ENCODE data around the gene MB. TPM values are rescaled to one million over a fixed set of nuclear protein-coding genes. Genes with fewer than 3 reads are reported as not detected.

The MB gene
- total RNA-seq, 4 donors from 2014 or later, result 7,153 to 19,373 (median 11,028) TPM

GRCh38 chr22:35612903-35613302 is 4.2 kb downstream of the MB start:
- no peaks in the 10 kb centered on the region for H3K9me3 ChIP-seq
- peak overlapping the region in 2 of 4 donors; percentile 52 to 56 for H3K4me3 ChIP-seq
- H3K36me3 ChIP-seq, result no peaks in the 10 kb centered on the region
- intact Hi-C loops (cut with DNase I; ENCODE audit: low total_unique reads), result loop anchor here (10.0 kb wide), 1 partner anchor 852 kb away; no protein-coding TSS in a partner anchor
- peaks cover 61 to 69% of the 10 kb centered on the region in 2 donors for H3K4me1 ChIP-seq
- peak in 1 of 2 donors; percentile 90 for DNase-seq
- peak overlapping the region; percentile 92 to 97 (median 97) for H3K27ac ChIP-seq
- TF ChIP-seq POLR2A (IDR thresholded peaks at IDR 0.05), result peak; percentile 27 to 41
- TF ChIP-seq, protein P1, sequence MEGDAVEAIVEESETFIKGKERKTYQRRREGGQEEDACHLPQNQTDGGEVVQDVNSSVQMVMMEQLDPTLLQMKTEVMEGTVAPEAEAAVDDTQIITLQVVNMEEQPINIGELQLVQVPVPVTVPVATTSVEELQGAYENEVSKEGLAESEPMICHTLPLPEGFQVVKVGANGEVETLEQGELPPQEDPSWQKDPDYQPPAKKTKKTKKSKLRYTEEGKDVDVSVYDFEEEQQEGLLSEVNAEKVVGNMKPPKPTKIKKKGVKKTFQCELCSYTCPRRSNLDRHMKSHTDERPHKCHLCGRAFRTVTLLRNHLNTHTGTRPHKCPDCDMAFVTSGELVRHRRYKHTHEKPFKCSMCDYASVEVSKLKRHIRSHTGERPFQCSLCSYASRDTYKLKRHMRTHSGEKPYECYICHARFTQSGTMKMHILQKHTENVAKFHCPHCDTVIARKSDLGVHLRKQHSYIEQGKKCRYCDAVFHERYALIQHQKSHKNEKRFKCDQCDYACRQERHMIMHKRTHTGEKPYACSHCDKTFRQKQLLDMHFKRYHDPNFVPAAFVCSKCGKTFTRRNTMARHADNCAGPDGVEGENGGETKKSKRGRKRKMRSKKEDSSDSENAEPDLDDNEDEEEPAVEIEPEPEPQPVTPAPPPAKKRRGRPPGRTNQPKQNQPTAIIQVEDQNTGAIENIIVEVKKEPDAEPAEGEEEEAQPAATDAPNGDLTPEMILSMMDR (IDR thresholded peaks at IDR 0.05 in 4 of 5, conservative IDR thresholded peaks at IDR 0.05 in 1 of 5), result no peak
- ATAC-seq, result peak; percentile 7 to 26
- H3K27me3 ChIP-seq, result no peaks in the 10 kb centered on the region
- in situ Hi-C loops (cut with MboI; ENCODE audit: low sequenced_read_pairs in 4 of 4), result no loop called here

- DNase-seq (peak; percentile 69 to 94), ATAC-seq (peak; percentile 57 to 68)
- intact Hi-C loops (cut with DNase I; ENCODE audit: low total_unique reads) (loop anchor here (10.0 kb wide), 1 partner anchor 853 kb away; no protein-coding TSS in a partner anchor), in situ Hi-C loops (cut with MboI; ENCODE audit: low sequenced_read_pairs in 4 of 4) (no loop called here)
- Histone ChIP-seq H3K27ac (peak overlapping the region; percentile 92 to 97 (median 97)), H3K36me3 (no peaks in the 10 kb centered on the region), H3K4me1 (peaks cover 66 to 75% of the 10 kb centered on the region in 2 donors), H3K4me3 (peak overlapping the region in 1 of 4 donors; percentile 56), H3K9me3 (no peaks in the 10 kb centered on the region), H3K27me3 (no peaks in the 10 kb centered on the region)
- TF ChIP-seq, protein P1 (IDR thresholded peaks at IDR 0.05 in 4 of 5, conservative IDR thresholded peaks at IDR 0.05 in 1 of 5), result no peak
- peak; percentile 36 to 75 for TF ChIP-seq POLR2A (IDR thresholded peaks at IDR 0.05)
Measured at GRCh38 chr22:35611891-35612576, 5.1 kb downstream of the MB start.

- DNase-seq (no peak), ATAC-seq (no peak)
- no peaks in the 10 kb centered on the region for H3K9me3 ChIP-seq
- no peak for TF ChIP-seq POLR2A (IDR thresholded peaks at IDR 0.05)
- TF ChIP-seq, protein P1 (IDR thresholded peaks at IDR 0.05 in 4 of 5, conservative IDR thresholded peaks at IDR 0.05 in 1 of 5), result no peak
- peaks cover 72 to 82% of the 10 kb centered on the region in 2 donors for H3K4me1 ChIP-seq
- in situ Hi-C loops (cut with MboI; ENCODE audit: low sequenced_read_pairs in 4 of 4), result no loop called here
- H3K36me3 ChIP-seq, result no peaks in the 10 kb centered on the region
- peak overlapping the region; percentile 92 to 97 (median 97) for H3K27ac ChIP-seq
- no peaks in the 10 kb centered on the region for H3K27me3 ChIP-seq
- H3K4me3 ChIP-seq, result peak overlapping the region in 1 of 4 donors; percentile 27
- intact Hi-C loops (cut with DNase I; ENCODE audit: low total_unique reads), result loop anchor here (10.0 kb wide), 1 partner anchor 853 kb away; no protein-coding TSS in a partner anchor
Measured at GRCh38 chr22:35611200-35611890, 5.8 kb downstream of the MB start.

- Histone ChIP-seq H3K27ac (peak overlapping the region; percentile 92 to 97 (median 97)), H3K36me3 (no peaks in the 10 kb centered on the region), H3K9me3 (no peaks in the 10 kb centered on the region), H3K27me3 (no peaks in the 10 kb centered on the region), H3K4me3 (no peak overlapping the region), H3K4me1 (peaks cover 78 to 83% of the 10 kb centered on the region in 2 donors)
- no peak for DNase-seq
- no peak for TF ChIP-seq POLR2A (IDR thresholded peaks at IDR 0.05)
- TF ChIP-seq, protein P1 (IDR thresholded peaks at IDR 0.05 in 4 of 5, conservative IDR thresholded peaks at IDR 0.05 in 1 of 5), result no peak
- no peak for ATAC-seq
- in situ Hi-C loops (cut with MboI; ENCODE audit: low sequenced_read_pairs in 4 of 4) (no loop called here), intact Hi-C loops (cut with DNase I; ENCODE audit: low total_unique reads) (loop anchor here (10.0 kb wide), 1 partner anchor 854 kb away; no protein-coding TSS in a partner anchor)
Measured at GRCh38 chr22:35610741-35611140, 6.4 kb downstream of the MB start.
